ENCODE data around the gene C11orf97.

Gene C11orf97

GRCh38 chr11:94493281-94494125, 18.8 kb upstream of the C11orf97 start, which contains the start of the genes ANKRD49 and MRE11:
Gene ANKRD49 (plus strand): TSS chr11:94493984. CDS start chr11:94496694, 2,710 bp downstream.
Gene MRE11 (minus strand): TSS chr11:94493844. CDS start chr11:94492801, 1,043 bp downstream.
- Histone ChIP-seq H4K20me1 (ENCODE audit: insufficient read depth, low read length) (peaks cover 9% of the 10 kb centered on the region), H3K27me3 (ENCODE audit: insufficient read depth, low read length, poor library complexity) (no peaks in the 10 kb centered on the region), H3K9ac (ENCODE audit: low read depth, low read length) (peak within 1 kb of the TSS; percentile 92), H3K79me2 (ENCODE audit: insufficient read depth, low read length) (peaks cover 70% of the 10 kb centered on the region), H3K36me3 (ENCODE audit: insufficient read depth, low read length) (peaks cover 51% of the 10 kb centered on the region), H3K27ac (ENCODE audit: low read length) (peak within 1 kb of the TSS; percentile 94), H3K4me2 (ENCODE audit: insufficient read depth, low read length) (peak within 1 kb of the TSS; percentile 89), H3K4me3 (ENCODE audit: low read depth in 1 of 2, low read length in 2 of 2) (peak within 1 kb of the TSS; percentile 85 to 87), H3K4me1 (ENCODE audit: insufficient read depth, low read length) (peaks cover 35% of the 10 kb centered on the region), H2AFZ (ENCODE audit: low read depth, low read length) (peak within 1 kb of the TSS; percentile 92), H3K9me3 (ENCODE audit: insufficient read depth, low read length, severe bottlenecking) (no peaks in the 10 kb centered on the region)
- DNase-seq, result peak; percentile 97
- ATAC-seq (ENCODE audit: insufficient read depth, low read depth), result peak; percentile 98
- TF ChIP-seq CTCF (IDR thresholded peaks at IDR 0.05; ENCODE audit: borderline replicate concordance, extremely low read depth, low read length, poor library complexity, severe bottlenecking), result no peak
- no peak for TF ChIP-seq EZH2 (IDR thresholded peaks at IDR 0.05; ENCODE audit: borderline replicate concordance, low read depth, low read length, severe bottlenecking)

- H4K20me1 ChIP-seq (ENCODE audit: insufficient read depth, low read length), result peaks cover 9% of the 10 kb centered on the region
- no peaks in the 10 kb centered on the region for H3K27me3 ChIP-seq (ENCODE audit: insufficient read depth, low read length, poor library complexity)
- H2AFZ ChIP-seq (ENCODE audit: low read depth, low read length), result peak overlapping the region; percentile 79
- peaks cover 51% of the 10 kb centered on the region for H3K36me3 ChIP-seq (ENCODE audit: insufficient read depth, low read length)
- peak; percentile 67 for ATAC-seq (ENCODE audit: insufficient read depth, low read depth)
- H3K4me2 ChIP-seq (ENCODE audit: insufficient read depth, low read length), result peak overlapping the region; percentile 89
- peak overlapping the region; percentile 85 to 87 for H3K4me3 ChIP-seq (ENCODE audit: low read depth in 1 of 2, low read length in 2 of 2)
- H3K79me2 ChIP-seq (ENCODE audit: insufficient read depth, low read length), result peaks cover 63% of the 10 kb centered on the region
- H3K9me3 ChIP-seq (ENCODE audit: insufficient read depth, low read length, severe bottlenecking), result no peaks in the 10 kb centered on the region
- TF ChIP-seq EZH2 (IDR thresholded peaks at IDR 0.05; ENCODE audit: borderline replicate concordance, low read depth, low read length, severe bottlenecking) (no peak), CTCF (IDR thresholded peaks at IDR 0.05; ENCODE audit: borderline replicate concordance, extremely low read depth, low read length, poor library complexity, severe bottlenecking) (no peak)
- peak overlapping the region; percentile 78 for H3K27ac ChIP-seq (ENCODE audit: low read length)
- H3K9ac ChIP-seq (ENCODE audit: low read depth, low read length), result peak overlapping the region; percentile 92
- H3K4me1 ChIP-seq (ENCODE audit: insufficient read depth, low read length), result peaks cover 35% of the 10 kb centered on the region
- no peak for DNase-seq
These were observed 18.1 kb upstream of the C11orf97 start for GRCh38 chr11:94494126-94494680.

- no peak for ATAC-seq (ENCODE audit: insufficient read depth, low read depth)
- Histone ChIP-seq H4K20me1 (ENCODE audit: insufficient read depth, low read length) (peaks cover 6% of the 10 kb centered on the region; the same call in 1 of the 2 replicates), H3K4me2 (ENCODE audit: insufficient read depth, low read length) (no peak overlapping the region), H3K27me3 (ENCODE audit: insufficient read depth, low read length, poor library complexity) (no peaks in the 10 kb centered on the region), H3K36me3 (ENCODE audit: insufficient read depth, low read length) (peaks cover 46% of the 10 kb centered on the region), H3K4me1 (ENCODE audit: insufficient read depth, low read length) (peaks cover 7% of the 10 kb centered on the region), H3K4me3 (ENCODE audit: low read depth in 1 of 2, low read length in 2 of 2) (no peak overlapping the region), H3K27ac (ENCODE audit: low read length) (no peak overlapping the region), H2AFZ (ENCODE audit: low read depth, low read length) (no peak overlapping the region), H3K9ac (ENCODE audit: low read depth, low read length) (no peak overlapping the region), H3K9me3 (ENCODE audit: insufficient read depth, low read length, severe bottlenecking) (no peaks in the 10 kb centered on the region), H3K79me2 (ENCODE audit: insufficient read depth, low read length) (peaks cover 9% of the 10 kb centered on the region)
- TF ChIP-seq CTCF (IDR thresholded peaks at IDR 0.05; ENCODE audit: borderline replicate concordance, extremely low read depth, low read length, poor library complexity, severe bottlenecking) (no peak), EZH2 (IDR thresholded peaks at IDR 0.05; ENCODE audit: borderline replicate concordance, low read depth, low read length, severe bottlenecking) (no peak)
- DNase-seq, result no peak
These were observed 12.1 kb upstream of the C11orf97 start for GRCh38 chr11:94500181-94500580.
